Diencephalon (tissue), 1 donor: ENCODE results near the gene EMILIN2. TPM values are rescaled to one million over a fixed set of nuclear protein-coding genes. Genes with fewer than 3 reads are reported as not detected.

Source experiments
- total RNA-seq: library from RNA; depleted of rRNA; stranded (reverse); fragments of >200 nt; gene quantifications from one replicate; pipeline ENCODE4 v1.2.3, GENCODE V29; 2014

EMILIN2 gene
- total RNA-seq, result 1.8 TPM

GRCh38 chr18:2846636-2847316, at the start of gene EMILIN2:
Gene EMILIN2, plus strand, starts transcription at chr18:2847006. Its CDS starts 183 bp downstream, at chr18:2847189.

Other genes starting within 250 kb of the EMILIN2 start
- 144 TPM for gene SMCHD1, start 191.3 kb upstream of the EMILIN2 start, total RNA-seq
- 58.8 TPM for gene LPIN2, start 166.1 kb downstream of the EMILIN2 start, total RNA-seq